Ascending aorta (tissue), 2 donors: Measurements from ENCODE around the gene CNOT6. TPM values are rescaled to one million over a fixed set of nuclear protein-coding genes. Genes with fewer than 3 reads are reported as not detected.

ENCODE experiments used
- DNase-seq, 2 donors: peaks; one replicate each; pipeline ENCODE4 v3.0.0-alpha.2; 2019; ENCODE audit warnings: low spot score in 2 of 2
- H3K27ac ChIP-seq, 2 donors: fragments of 200-600 bp; sonication (generic); one replicate each; pipeline ENCODE4 v1.5.1; 2016 to 2017; ENCODE audit warnings: mild to moderate bottlenecking in 1 of 2
- H3K27me3 ChIP-seq: fragments of 200-600 bp; sonication (generic); one replicate; pipeline ENCODE4 v1.5.1; 2017
- H3K36me3 ChIP-seq, 2 donors: fragments of 200-600 bp; sonication (generic); one replicate each; pipeline ENCODE4 v1.5.1; 2016
- H3K4me1 ChIP-seq, 2 donors: fragments of 200-600 bp; sonication (generic); one replicate each; pipeline ENCODE4 v1.5.1; 2016 to 2017; ENCODE audit warnings: mild to moderate bottlenecking in 1 of 2
- H3K4me3 ChIP-seq, 2 donors: fragments of 200-600 bp; sonication (generic); one replicate each; pipeline ENCODE4 v1.5.1; 2016 to 2017; ENCODE audit warnings: mild to moderate bottlenecking in 1 of 2
- H3K9me3 ChIP-seq, 2 donors: fragments of 200-600 bp; sonication (generic); one replicate each; pipeline ENCODE4 v1.5.1; 2016
- CTCF ChIP-seq, 3 experiments: fragments of 200-600 bp in 2 of 3; fragments of 450-650 bp in 1 of 3; sonication (generic) in 2 of 3; IDR thresholded peaks; one replicate each; pipeline ENCODE4 v1.5.1; 2016 to 2019; ENCODE audit warnings: antibody characterized with exemption in 3 of 3, mild to moderate bottlenecking in 1 of 3, moderate library complexity in 1 of 3
- intact Hi-C: fragments of 100-400 bp; cut with DNase I; formaldehyde crosslinking; loops from one replicate; pipeline ENCODE4 v1.15.1; 2023
- total RNA-seq: library from RNA; depleted of rRNA; stranded (reverse); fragments of >200 nt; gene quantifications from one replicate; pipeline ENCODE4 v1.1.0, GENCODE V29; 2016

Gene CNOT6
- total RNA-seq, 1 donor from 2014 or later = 12.0 TPM

DNA sequence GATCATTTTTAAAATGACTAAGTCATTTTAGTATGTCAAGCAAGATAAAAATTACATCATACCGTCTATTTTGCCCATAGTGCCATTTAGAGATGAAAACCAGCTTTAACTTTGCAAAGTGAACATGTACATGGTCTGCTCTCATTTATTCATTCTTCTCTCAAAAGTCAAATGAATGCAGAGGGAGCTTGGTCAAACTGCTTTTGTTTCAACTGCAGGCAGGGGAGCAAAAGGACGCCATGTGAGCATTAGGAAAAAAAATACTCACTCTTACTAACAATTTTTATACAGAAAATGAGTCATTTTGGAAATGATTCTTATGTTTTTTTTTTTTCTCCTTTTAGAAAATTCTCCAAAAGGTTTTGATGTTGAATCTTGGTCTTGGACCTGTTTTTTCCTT is 81.4 kb downstream of the CNOT6 start:
- Histone ChIP-seq H3K27ac (no peak overlapping the region), H3K9me3 (no peaks in the 10 kb centered on the region), H3K4me3 (no peak overlapping the region), H3K27me3 (no peaks in the 10 kb centered on the region), H3K4me1 (no peaks in the 10 kb centered on the region), H3K36me3 (peaks cover 11 to 45% of the 10 kb centered on the region in 2 donors)
- intact Hi-C loops = no loop called here
- DNase-seq = no peak
- TF ChIP-seq CTCF (IDR thresholded peaks at IDR 0.05) = no peak

GRCh38 chr5:180580681-180581080 is 86.5 kb downstream of the CNOT6 start:
- Histone ChIP-seq H3K27me3 (no peaks in the 10 kb centered on the region), H3K36me3 (peaks cover 0 to 13% of the 10 kb centered on the region in 2 donors), H3K4me1 (no peaks in the 10 kb centered on the region), H3K4me3 (no peak overlapping the region), H3K27ac (no peak overlapping the region), H3K9me3 (no peaks in the 10 kb centered on the region)
- intact Hi-C loops = no loop called here
- no peak for TF ChIP-seq CTCF (IDR thresholded peaks at IDR 0.05)
- DNase-seq = no peak

- intact Hi-C loops = no loop called here
- H3K4me3 ChIP-seq = no peak overlapping the region
- no peaks in the 10 kb centered on the region for H3K4me1 ChIP-seq
- no peaks in the 10 kb centered on the region for H3K27me3 ChIP-seq
- H3K36me3 ChIP-seq = peaks cover 0 to 1% of the 10 kb centered on the region in 2 donors
- no peak for TF ChIP-seq CTCF (IDR thresholded peaks at IDR 0.05)
- no peak for DNase-seq
- H3K27ac ChIP-seq = no peak overlapping the region
- H3K9me3 ChIP-seq = no peaks in the 10 kb centered on the region
Measured at GRCh38 chr5:180583738-180584137, 89.6 kb downstream of the CNOT6 start.

DNA sequence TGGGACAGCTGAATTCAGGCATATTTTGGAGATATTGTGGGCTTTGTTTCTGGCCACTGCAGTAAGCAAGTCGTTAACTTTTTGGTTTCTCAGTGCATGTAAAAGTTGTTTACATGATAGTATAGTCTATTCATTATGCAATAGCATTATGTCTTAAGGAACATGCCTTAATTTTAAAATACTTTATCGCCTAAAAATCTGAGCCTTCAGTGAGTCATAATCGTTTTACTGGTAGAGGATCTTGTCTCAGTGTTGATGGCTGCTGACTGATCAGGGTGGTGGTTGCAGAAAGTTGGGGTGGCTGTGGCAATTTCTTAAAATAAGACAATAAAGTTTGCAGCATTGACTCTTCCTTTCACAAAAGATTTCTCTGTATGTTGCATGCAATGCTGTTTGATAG is 92.0 kb downstream of the CNOT6 start:
- no peaks in the 10 kb centered on the region for H3K36me3 ChIP-seq
- no peak overlapping the region for H3K27ac ChIP-seq
- H3K27me3 ChIP-seq = no peaks in the 10 kb centered on the region
- intact Hi-C loops = no loop called here
- H3K4me1 ChIP-seq = no peaks in the 10 kb centered on the region
- H3K9me3 ChIP-seq = no peaks in the 10 kb centered on the region
- no peak overlapping the region for H3K4me3 ChIP-seq
- DNase-seq = no peak
- TF ChIP-seq CTCF (IDR thresholded peaks at IDR 0.05) = no peak

- no peak overlapping the region for H3K4me3 ChIP-seq
- no peak for DNase-seq
- no peak overlapping the region for H3K27ac ChIP-seq
- H3K9me3 ChIP-seq = no peaks in the 10 kb centered on the region
- intact Hi-C loops = no loop called here
- no peaks in the 10 kb centered on the region for H3K27me3 ChIP-seq
- no peaks in the 10 kb centered on the region for H3K4me1 ChIP-seq
- TF ChIP-seq CTCF (IDR thresholded peaks at IDR 0.05) = no peak
- no peaks in the 10 kb centered on the region for H3K36me3 ChIP-seq
Measured at GRCh38 chr5:180586870-180587269, 92.7 kb downstream of the CNOT6 start.
